Kidney epithelial cell (primary cell): Measurements from ENCODE around the gene STX8. TPM values are rescaled to one million over a fixed set of nuclear protein-coding genes. Genes with fewer than 3 reads are reported as not detected.
A peak's percentile ranks its signal among the peaks of the same experiment; 100 is the strongest.

Experiments
- DNase-seq: peaks from one replicate; pipeline ENCODE4 v3.0.0-alpha.2; 2010; ENCODE audit warnings: low read depth
- H3K27me3 ChIP-seq: 2 replicates; pipeline ENCODE4 v1.6.0; 2011; ENCODE audit warnings: low read length; ENCODE audit not compliant: control insufficient read depth, insufficient read depth
- H3K36me3 ChIP-seq: 2 replicates; pipeline ENCODE4 v1.5.1; 2011; ENCODE audit warnings: low read length; ENCODE audit not compliant: control insufficient read depth, insufficient read depth
- H3K4me3 ChIP-seq: 2 replicates; pipeline ENCODE4 v1.5.1; 2011; ENCODE audit warnings: low read depth, mild to moderate bottlenecking, control low read depth, low read length
- total RNA-seq: library from RNA; depleted of rRNA; stranded (reverse); fragments of >200 nt; gene quantifications from 2 replicates; pipeline ENCODE4 v1.2.3, GENCODE V29; 2015
- TF ChIP-seq, protein P1 (sequence below): IDR thresholded peaks from 2 replicates; pipeline ENCODE4 v1.5.1; 2011; ENCODE audit warnings: mild to moderate bottlenecking, moderate library complexity, low read length, control low read depth, inconsistent platforms; ENCODE audit not compliant: insufficient read depth, poor library complexity, severe bottlenecking

Gene STX8
- total RNA-seq, 1 donor from 2014 or later: 76.3 TPM

DNA sequence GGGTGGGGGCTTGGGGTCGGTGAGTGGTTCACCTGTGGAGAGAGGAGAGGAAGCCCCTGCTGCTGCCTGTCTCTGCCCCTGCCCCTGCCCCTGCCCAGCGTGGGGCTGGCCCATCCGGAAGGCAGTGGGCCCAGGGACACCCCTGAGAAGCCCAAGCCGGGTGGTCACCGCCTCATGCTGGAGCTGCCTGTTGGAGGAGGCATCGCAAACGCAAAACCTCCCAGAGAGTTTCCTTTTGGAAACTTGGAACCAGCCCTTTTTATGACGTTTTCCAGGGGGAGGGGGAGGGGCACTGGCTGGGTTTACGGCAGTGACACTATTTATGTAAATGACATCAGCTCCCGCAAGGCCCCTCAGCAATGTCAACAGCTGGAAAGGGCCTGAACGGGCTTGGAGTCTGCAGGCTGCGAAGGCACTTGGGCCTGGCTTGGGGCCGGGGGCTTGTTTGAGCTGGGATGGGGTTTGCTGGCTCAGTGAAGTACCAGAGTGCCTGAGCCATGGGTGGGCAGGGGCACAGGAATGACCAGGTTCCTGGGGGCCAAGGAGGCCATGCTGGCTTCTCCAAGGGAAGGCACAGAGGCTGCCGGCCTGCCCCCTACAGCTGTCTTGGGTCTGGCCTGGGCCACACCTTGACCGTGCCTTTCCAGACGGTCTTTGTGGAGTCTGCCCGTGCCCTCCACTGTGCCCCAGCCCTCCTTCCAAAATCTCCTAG lies 334.8 kb downstream of the STX8 start:
- DNase-seq: no peak
- no peak overlapping the region for H3K4me3 ChIP-seq
- H3K27me3 ChIP-seq: no peaks in the 10 kb centered on the region

DNA sequence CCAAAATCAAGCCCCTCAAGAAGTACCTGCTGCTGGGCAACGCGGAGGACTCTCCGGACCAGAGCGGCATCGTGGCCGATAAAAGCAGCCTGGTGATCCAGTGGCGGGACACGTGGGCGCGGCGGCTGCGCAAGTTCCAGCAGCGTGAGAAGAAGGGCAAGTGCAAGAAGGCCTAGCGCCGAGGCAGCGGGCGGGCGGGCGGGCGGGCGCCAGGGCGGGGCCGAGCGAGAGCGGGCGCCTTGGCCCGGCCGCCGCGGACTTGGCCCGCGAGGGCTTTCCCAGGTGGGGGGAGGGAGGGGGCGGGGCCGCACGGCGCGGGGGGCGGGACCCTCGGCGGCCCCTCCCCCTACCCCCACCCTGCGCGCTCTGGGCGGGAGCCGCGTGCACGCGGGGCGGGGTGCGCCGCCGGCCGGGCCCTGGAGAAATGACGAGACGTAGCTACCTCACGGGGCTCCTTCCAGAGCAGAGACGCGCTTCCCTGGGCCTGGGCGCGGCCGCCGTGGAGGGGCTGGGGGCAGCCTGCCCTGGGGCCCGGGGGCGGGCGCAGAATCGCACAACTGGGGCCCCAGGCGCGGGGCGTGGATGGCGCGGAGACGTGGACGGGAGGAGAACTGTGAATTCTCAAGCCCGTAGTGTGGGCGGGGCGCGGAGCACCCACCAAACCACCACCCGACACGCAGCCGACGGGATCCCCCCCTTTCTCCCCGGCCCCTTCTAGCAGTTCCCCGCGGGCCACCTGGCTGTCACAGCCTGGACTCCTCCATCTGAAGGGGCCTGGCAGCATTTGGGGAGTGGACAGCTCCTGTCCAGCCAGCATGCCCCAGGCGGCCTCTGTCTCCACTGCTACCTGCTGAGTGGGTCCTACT lies 335.6 kb downstream of the STX8 start:
- peak overlapping the region; percentile 36 for H3K4me3 ChIP-seq
- no peaks in the 10 kb centered on the region for H3K36me3 ChIP-seq
- DNase-seq: no peak
- TF ChIP-seq, protein P1, sequence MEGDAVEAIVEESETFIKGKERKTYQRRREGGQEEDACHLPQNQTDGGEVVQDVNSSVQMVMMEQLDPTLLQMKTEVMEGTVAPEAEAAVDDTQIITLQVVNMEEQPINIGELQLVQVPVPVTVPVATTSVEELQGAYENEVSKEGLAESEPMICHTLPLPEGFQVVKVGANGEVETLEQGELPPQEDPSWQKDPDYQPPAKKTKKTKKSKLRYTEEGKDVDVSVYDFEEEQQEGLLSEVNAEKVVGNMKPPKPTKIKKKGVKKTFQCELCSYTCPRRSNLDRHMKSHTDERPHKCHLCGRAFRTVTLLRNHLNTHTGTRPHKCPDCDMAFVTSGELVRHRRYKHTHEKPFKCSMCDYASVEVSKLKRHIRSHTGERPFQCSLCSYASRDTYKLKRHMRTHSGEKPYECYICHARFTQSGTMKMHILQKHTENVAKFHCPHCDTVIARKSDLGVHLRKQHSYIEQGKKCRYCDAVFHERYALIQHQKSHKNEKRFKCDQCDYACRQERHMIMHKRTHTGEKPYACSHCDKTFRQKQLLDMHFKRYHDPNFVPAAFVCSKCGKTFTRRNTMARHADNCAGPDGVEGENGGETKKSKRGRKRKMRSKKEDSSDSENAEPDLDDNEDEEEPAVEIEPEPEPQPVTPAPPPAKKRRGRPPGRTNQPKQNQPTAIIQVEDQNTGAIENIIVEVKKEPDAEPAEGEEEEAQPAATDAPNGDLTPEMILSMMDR: no peak
- H3K27me3 ChIP-seq: no peaks in the 10 kb centered on the region

More for the DNA sequence above, 334.8 kb downstream of the STX8 start:
- TF ChIP-seq, protein P1: no peak
- no peaks in the 10 kb centered on the region for H3K36me3 ChIP-seq

DNA sequence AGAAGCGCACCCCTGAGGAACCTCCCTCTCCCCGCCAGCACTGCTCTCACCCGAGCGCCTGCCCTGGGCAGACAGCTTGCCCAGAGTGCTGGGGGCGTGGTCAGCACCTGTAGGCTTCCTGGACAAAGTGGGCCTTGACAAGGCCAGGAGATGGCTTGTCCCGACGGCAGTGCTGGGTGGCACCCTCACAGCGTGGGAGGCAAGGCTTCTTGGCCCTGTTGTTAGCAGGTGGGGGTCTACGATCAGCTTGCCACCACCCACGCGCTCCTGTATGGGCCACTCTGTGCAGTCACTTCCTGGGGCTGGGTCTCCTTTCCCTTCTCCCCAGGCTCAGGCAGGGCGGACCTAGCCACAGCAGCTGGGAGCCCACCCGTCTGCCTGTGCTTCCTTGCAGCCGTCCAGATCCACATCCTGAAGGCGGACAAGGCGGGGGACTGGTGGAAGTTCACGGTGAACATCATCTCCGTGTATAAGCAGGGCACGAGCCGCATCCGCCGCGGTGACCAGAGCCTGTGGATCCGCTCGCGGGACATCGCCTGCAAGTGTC lies 336.3 kb downstream of the STX8 start:
- Histone ChIP-seq H3K4me3 (peak overlapping the region; percentile 33), H3K27me3 (no peaks in the 10 kb centered on the region), H3K36me3 (no peaks in the 10 kb centered on the region)
- DNase-seq: no peak
- TF ChIP-seq, protein P1: no peak

DNA sequence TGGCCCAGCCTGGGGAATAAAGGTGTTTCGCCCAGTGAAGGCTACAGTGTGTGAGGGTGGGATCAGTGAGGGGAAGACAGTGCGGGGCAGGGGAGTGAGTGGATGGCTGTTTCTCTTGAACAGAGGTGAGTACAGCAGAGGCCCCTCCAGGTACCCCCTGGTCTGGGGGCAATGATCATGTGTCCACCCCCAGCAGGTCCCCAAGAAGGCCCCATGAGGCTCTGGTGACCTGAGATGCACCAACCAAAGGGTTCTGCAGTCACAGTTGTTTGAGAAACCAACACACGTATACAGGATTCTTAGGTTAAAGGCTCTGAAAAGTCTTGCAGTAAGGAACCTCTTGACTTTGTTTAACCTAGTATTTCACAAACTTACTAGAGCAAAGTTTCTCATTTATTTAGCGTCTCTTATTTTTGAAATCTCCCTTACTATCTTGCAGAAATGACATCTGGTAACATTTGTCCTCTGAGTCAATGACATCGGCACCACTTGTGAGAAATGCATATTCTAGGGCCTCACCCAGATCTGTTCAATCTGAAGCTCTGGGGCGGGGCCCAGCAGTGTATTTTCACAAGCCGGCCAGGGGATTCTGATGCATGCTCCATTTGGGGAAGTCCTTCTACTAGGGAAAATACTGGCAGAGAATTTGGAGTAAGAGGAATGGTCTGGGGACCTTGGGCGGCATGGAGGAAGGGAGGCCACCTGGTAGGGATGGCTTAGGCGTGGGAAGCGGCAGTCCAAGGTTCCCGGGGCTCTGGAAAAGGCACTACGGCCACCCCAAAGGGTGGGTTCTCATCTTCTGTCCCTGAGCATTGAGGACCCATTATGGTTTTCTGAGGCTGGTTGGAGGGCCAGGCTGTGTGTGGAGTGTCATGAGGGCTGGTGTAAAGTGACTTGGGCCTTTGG lies 337.0 kb downstream of the STX8 start:
- H3K27me3 ChIP-seq: peaks cover 4% of the 10 kb centered on the region
- DNase-seq: no peak
- H3K4me3 ChIP-seq: no peak overlapping the region
- H3K36me3 ChIP-seq: no peaks in the 10 kb centered on the region
- TF ChIP-seq, protein P1: no peak

DNA sequence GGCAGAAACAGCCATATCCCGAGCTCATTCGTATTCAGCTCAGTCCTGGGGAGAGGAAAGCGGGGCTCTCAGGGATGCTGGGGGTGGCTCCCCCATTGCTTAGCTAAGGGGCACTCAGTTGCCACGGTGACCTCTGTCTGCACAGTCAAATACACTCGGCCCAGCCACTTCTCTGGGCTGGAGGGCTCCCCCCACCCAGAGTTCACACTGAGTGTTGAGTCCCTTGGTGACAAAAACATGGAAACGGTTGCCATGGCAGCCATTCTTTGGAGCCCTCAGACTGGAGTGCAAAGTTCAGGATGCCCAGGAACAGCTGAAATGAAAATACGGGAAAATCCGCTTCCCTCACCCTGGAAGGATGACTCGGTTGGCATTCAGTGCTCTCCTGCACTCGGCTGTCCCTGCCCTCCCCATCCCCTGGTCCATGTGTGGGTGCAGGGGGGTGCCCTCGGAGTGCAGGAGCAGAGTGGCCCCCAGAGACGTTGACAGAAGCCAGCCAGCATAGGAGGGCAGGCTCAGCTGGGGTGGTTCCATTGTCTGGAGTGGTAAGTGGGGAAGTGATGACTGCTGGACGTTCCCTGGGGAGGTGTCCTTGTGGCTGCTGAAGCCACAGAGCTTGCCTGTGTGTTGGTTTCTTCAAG lies 337.8 kb downstream of the STX8 start:
- TF ChIP-seq, protein P1: no peak
- no peak for DNase-seq
- peaks cover 8% of the 10 kb centered on the region for H3K27me3 ChIP-seq
- H3K4me3 ChIP-seq: no peak overlapping the region
- no peaks in the 10 kb centered on the region for H3K36me3 ChIP-seq
